A549 (cell line): ENCODE results near the gene TBC1D2B.

Experiments used
- CTCF ChIP-seq: fragments of >200 bp; sonication (Bioruptor Twin); formaldehyde crosslinking; IDR thresholded peaks from 3 replicates; pipeline ENCODE4 v1.5.1; 2016
- EP300 ChIP-seq, 2 experiments: fragments of >200 bp; sonication (Bioruptor Twin); formaldehyde crosslinking; IDR thresholded peaks; 2 replicates in 1 of 2; 3 replicates in 1 of 2; pipeline ENCODE4 v1.6.1; 2016 to 2017
- HDAC2 ChIP-seq: fragments of 200-600 bp; sonication (generic); IDR thresholded peaks from 2 replicates; pipeline ENCODE4 v1.6.1; 2016
- HMGXB4 ChIP-seq: fragments of 250-450 bp; sonication (Bioruptor Pico); IDR thresholded peaks from 2 replicates; pipeline ENCODE4 v1.5.0; 2021; ENCODE audit warnings: mild to moderate bottlenecking, moderate library complexity, borderline replicate concordance
- JUN ChIP-seq, 2 experiments: fragments of >200 bp; sonication (Bioruptor Twin); formaldehyde crosslinking; IDR thresholded peaks; 2 replicates in 1 of 2; 3 replicates in 1 of 2; pipeline ENCODE4 v1.6.1; 2016 to 2017
- KDM1A ChIP-seq: fragments of 200-600 bp; sonication (generic); IDR thresholded peaks from 2 replicates; pipeline ENCODE4 v1.6.1; 2016; ENCODE audit warnings: low read depth, mild to moderate bottlenecking
- MAFK ChIP-seq: fragments of 450-650 bp; IDR thresholded peaks from 2 replicates; pipeline ENCODE4 v1.6.1; 2014; ENCODE audit not compliant: partially characterized antibody
- MYC ChIP-seq: IDR thresholded peaks from 2 replicates; pipeline ENCODE4 v1.6.1; 2012; ENCODE audit warnings: mild to moderate bottlenecking, inconsistent platforms, low read length, improper control_type of control experiment, borderline replicate concordance
- POLR2A ChIP-seq: IDR thresholded peaks from 2 replicates; pipeline ENCODE4 v1.6.1; 2012; ENCODE audit warnings: mild to moderate bottlenecking, low read length
- TF ChIP-seq, protein P1 (sequence below): fragments of 450-650 bp; IDR thresholded peaks from 2 replicates; pipeline ENCODE4 v1.6.1; 2014; ENCODE audit warnings: antibody characterized with exemption

DNA sequence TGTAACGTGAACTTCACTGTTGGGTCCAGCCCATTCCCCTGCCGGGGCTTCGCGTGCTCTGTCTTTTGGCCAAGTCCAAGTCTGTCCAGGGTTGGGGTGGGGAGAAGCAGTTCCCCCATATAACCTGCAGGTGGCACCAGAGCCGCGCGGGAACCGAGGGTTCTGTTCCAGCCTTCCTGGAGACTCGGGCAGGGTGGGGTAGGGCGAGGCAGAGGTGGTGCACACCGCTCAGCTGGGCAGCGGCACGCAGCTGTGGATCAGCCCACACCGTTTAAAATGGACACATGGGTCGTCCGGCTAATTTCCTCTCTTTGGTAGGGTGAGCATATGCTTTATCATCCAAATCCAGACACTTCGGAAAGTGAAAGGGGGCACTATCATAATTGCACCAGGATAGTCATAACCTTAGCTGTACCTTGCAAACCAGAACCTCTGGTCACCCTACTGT lies 118.1 kb downstream of the TBC1D2B start:
- no peak for TF ChIP-seq HDAC2
- TF ChIP-seq CTCF = peak; percentile 95
- TF ChIP-seq KDM1A = no peak
- no peak for TF ChIP-seq JUN (IDR thresholded peaks at IDR 0.05)
- TF ChIP-seq EP300 (IDR thresholded peaks at IDR 0.05) = no peak
- TF ChIP-seq, protein P1, sequence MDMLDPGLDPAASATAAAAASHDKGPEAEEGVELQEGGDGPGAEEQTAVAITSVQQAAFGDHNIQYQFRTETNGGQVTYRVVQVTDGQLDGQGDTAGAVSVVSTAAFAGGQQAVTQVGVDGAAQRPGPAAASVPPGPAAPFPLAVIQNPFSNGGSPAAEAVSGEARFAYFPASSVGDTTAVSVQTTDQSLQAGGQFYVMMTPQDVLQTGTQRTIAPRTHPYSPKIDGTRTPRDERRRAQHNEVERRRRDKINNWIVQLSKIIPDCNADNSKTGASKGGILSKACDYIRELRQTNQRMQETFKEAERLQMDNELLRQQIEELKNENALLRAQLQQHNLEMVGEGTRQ = no peak
- TF ChIP-seq POLR2A = no peak
- TF ChIP-seq MYC = no peak
- TF ChIP-seq HMGXB4 (CRISPR knock-in tag) = no peak
- TF ChIP-seq MAFK = no peak
